Measurements from ENCODE around the gene DGKG.

The DGKG gene

DNA sequence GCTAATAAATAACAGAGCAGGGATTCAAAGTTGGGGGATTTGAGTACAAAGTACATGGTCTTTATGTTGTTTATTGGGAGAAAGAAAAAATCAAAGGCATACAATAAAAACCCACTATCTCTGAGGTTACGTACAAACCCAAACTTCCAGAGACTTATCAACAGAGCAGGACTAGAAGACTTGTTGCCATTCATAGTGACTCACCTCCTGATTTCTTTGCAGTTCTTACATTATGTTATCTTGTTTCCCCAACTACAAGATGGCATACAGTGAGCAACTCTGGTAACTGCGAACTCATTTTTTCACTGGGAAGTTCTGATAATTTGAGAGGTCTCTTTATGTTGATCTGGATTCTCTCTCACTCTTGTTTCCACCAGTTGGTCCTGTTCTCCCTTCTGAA, 172.5 kb downstream of the DGKG start:
- Histone ChIP-seq H3K4me3 (ENCODE audit: low read length) (no peak overlapping the region), H3K36me3 (ENCODE audit: insufficient read depth, low read length) (no peaks in the 10 kb centered on the region)

DNA sequence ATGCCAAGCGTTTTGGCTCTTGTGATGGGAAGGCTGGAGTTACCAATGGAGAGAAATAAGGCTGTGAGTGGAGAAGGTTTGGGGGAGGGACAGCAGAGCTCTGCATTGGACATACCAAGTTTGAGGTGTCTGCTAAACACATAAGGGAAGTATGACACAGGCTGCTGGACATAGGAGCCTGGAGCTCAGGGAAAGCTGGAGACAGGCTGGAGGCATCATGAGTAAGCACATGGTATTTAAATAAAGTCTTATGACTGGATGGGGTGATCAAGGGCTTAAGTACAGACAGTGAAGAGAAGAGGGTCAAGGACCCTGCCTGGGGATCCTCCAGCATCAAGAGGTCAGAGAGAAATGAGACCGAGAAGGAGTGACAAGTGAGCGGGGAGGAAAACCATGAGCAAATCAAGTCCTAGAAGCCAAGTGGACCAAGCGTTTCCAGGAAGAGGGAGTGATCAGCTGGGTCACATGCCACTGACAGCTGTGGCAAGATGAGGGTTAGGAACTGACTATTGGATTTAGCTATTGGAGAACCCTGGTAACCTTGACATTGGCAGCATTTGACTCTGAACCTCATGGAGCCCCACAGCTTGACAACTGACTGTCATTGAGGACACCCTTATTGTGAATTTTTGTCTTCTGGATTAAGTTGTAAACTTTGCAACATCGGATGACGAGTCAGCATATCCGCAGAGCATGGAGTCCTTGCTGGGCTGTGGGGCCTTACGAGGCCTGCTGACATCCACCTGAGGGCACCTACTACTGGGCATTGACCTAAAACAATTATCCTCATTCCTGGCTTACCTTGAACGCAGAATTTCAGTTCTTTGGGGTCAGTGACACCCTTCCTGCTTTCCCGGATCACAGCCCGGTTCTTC, 174.4 kb downstream of the DGKG start:
- H3K4me1 ChIP-seq (ENCODE audit: control insufficient read depth, insufficient read depth, low read length) = no peaks in the 10 kb centered on the region
- no peak overlapping the region for H3K9ac ChIP-seq (ENCODE audit: low read depth, low read length)
- no peaks in the 10 kb centered on the region for H3K36me3 ChIP-seq (ENCODE audit: insufficient read depth, low read length)
- H3K4me2 ChIP-seq (ENCODE audit: low read length) = no peak overlapping the region
- H3K4me3 ChIP-seq (ENCODE audit: low read length) = no peak overlapping the region
- H3K9me3 ChIP-seq (replicated peaks; ENCODE audit: low read length) = no peaks in the 10 kb centered on the region
- H3K27me3 ChIP-seq (ENCODE audit: control insufficient read depth, insufficient read depth, low read length) = peaks cover 11% of the 10 kb centered on the region

More for the DNA sequence above, 172.5 kb downstream of the DGKG start:
- Histone ChIP-seq H3K4me1 (ENCODE audit: control insufficient read depth, insufficient read depth, low read length) (no peaks in the 10 kb centered on the region), H3K9ac (ENCODE audit: low read depth, low read length) (no peak overlapping the region), H3K27me3 (ENCODE audit: control insufficient read depth, insufficient read depth, low read length) (peaks cover 29% of the 10 kb centered on the region), H3K9me3 (replicated peaks; ENCODE audit: low read length) (no peaks in the 10 kb centered on the region), H3K4me2 (ENCODE audit: low read length) (no peak overlapping the region)

DNA sequence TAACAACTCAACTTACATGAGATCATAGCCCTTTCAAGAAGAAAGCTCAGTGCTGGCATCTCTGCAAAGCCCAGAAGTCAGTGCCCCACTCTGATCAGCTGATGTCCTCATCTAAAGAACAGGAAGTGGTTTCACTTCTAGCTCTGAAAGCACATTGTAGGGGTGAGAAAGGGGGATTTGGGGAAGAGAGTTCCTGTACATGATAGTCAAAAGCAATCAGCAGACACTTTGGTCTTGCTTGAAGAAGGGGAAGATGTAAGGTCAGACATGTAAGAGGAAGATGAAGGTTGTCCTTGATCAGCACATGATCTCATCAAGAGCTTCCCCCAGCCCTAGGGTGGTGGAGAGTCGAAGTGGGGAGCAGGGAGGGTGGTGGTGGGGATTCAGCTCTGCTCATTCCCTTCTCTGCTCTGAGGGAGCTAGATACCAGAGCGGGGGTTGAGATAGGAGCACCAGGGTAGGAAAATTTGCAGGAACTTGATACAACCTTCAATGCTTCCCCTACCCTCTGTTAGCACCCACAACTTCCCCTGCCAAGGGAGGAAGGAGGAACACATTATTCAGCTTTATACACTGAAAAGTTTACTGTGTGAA, 176.7 kb downstream of the DGKG start:
- Histone ChIP-seq H3K4me1 (ENCODE audit: control insufficient read depth, insufficient read depth, low read length) (no peaks in the 10 kb centered on the region), H3K4me2 (ENCODE audit: low read length) (no peak overlapping the region), H3K36me3 (ENCODE audit: insufficient read depth, low read length) (no peaks in the 10 kb centered on the region), H3K9me3 (replicated peaks; ENCODE audit: low read length) (no peaks in the 10 kb centered on the region), H3K4me3 (ENCODE audit: low read length) (no peak overlapping the region), H3K9ac (ENCODE audit: low read depth, low read length) (no peak overlapping the region), H3K27me3 (ENCODE audit: control insufficient read depth, insufficient read depth, low read length) (no peaks in the 10 kb centered on the region)

DNA sequence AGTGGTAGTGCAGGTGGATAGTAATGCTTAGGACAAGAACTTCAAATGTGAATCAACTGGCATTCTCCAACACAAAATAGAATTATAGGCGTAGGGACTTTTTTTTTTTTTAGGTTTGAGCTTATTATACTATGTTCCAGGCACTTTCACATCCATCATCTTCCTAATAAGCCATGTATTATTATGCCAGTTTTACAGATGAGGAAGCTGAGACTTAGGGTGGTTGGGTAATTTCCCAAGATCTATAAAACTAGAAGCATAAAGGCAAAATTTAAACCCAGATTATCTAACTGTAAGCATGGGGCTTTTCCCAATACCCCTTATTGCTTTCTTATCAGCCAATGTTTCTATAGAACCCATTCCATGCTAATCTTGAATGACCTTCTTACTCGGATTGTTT, 178.0 kb downstream of the DGKG start:
- H3K4me3 ChIP-seq (ENCODE audit: low read length) = no peak overlapping the region
- H3K9me3 ChIP-seq (replicated peaks; ENCODE audit: low read length) = no peaks in the 10 kb centered on the region
- no peak overlapping the region for H3K4me2 ChIP-seq (ENCODE audit: low read length)
- no peaks in the 10 kb centered on the region for H3K36me3 ChIP-seq (ENCODE audit: insufficient read depth, low read length)
- no peaks in the 10 kb centered on the region for H3K4me1 ChIP-seq (ENCODE audit: control insufficient read depth, insufficient read depth, low read length)
- no peaks in the 10 kb centered on the region for H3K27me3 ChIP-seq (ENCODE audit: control insufficient read depth, insufficient read depth, low read length)
- H3K9ac ChIP-seq (ENCODE audit: low read depth, low read length) = no peak overlapping the region

DNA sequence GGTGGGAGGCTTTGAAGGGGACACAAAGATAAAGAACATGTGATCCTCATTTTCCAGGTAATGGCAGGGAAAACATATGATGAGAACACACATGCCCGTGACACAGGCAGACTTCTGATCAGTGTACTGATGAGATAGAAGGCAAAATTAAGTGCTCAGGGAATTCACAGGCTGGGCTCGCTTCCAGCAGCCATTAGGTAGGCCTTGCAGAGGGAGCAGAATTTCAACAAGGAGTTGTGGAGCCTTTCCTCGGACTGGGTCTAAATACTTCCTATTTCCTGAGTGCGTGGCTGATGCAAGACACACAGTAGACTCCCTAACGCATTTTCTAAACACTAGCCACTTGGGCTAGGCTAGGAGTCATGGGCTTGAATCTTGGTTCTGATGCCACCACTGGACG, 179.2 kb downstream of the DGKG start:
- no peak overlapping the region for H3K9ac ChIP-seq (ENCODE audit: low read depth, low read length)
- H3K9me3 ChIP-seq (replicated peaks; ENCODE audit: low read length) = no peaks in the 10 kb centered on the region
- no peak overlapping the region for H3K4me2 ChIP-seq (ENCODE audit: low read length)
- no peaks in the 10 kb centered on the region for H3K27me3 ChIP-seq (ENCODE audit: control insufficient read depth, insufficient read depth, low read length)
- no peaks in the 10 kb centered on the region for H3K4me1 ChIP-seq (ENCODE audit: control insufficient read depth, insufficient read depth, low read length)
- no peak overlapping the region for H3K4me3 ChIP-seq (ENCODE audit: low read length)
- H3K36me3 ChIP-seq (ENCODE audit: insufficient read depth, low read length) = no peaks in the 10 kb centered on the region

DNA sequence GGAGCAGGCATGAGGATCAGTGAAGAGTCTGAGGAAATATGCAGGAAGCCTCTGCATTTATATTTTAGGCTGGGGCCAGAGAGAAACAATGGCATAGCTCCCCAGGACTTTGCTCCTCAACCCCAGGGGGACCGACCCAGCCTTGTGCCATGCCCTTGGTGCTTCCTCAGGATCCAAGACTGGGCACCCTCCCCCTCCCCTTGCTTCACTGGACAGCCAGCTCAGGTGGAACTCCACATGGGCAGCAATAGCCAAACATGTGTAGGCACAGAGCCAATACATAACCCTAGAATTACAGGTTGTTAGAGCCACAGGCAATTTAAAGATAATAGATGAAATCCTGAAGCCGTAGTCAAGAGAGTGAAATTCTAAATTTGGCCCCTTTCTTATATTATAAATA, 180.1 kb downstream of the DGKG start:
- H3K4me3 ChIP-seq (ENCODE audit: low read length) = no peak overlapping the region
- no peak overlapping the region for H3K4me2 ChIP-seq (ENCODE audit: low read length)
- no peaks in the 10 kb centered on the region for H3K36me3 ChIP-seq (ENCODE audit: insufficient read depth, low read length)
- no peak overlapping the region for H3K9ac ChIP-seq (ENCODE audit: low read depth, low read length)
- no peaks in the 10 kb centered on the region for H3K4me1 ChIP-seq (ENCODE audit: control insufficient read depth, insufficient read depth, low read length)
- H3K27me3 ChIP-seq (ENCODE audit: control insufficient read depth, insufficient read depth, low read length) = no peaks in the 10 kb centered on the region
- no peaks in the 10 kb centered on the region for H3K9me3 ChIP-seq (replicated peaks; ENCODE audit: low read length)

DNA sequence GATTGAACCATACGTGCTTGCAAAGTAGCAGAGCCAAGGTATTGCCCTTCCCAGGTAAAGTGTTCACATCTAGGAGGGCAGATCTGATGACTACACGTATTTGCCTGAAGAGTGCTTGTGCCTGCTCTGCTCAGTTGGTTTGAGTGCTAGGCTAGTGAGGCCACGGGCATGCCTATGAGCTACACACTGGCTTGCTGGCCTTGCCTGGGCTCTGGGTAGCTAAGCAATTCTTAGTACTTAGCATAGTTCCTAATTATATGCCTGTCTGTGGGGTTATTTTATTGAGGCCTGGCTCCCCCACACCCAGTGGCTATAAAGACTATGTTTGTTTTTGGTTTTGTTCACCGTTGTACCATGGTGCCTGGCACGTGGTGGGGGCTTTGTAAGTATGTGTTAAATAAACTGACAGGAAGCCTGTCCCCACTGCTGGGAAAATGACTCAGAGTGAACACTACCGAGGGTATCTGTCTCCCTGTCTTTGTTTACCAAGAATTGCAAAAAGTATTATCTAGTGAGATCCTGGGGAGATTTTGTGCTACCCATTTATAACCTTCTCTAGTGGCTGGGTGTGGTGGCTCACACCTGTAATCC, 181.0 kb downstream of the DGKG start:
- Histone ChIP-seq H3K4me3 (ENCODE audit: low read length) (no peak overlapping the region), H3K4me2 (ENCODE audit: low read length) (no peak overlapping the region), H3K4me1 (ENCODE audit: control insufficient read depth, insufficient read depth, low read length) (no peaks in the 10 kb centered on the region), H3K9me3 (replicated peaks; ENCODE audit: low read length) (no peaks in the 10 kb centered on the region), H3K36me3 (ENCODE audit: insufficient read depth, low read length) (no peaks in the 10 kb centered on the region), H3K9ac (ENCODE audit: low read depth, low read length) (no peak overlapping the region), H3K27me3 (ENCODE audit: control insufficient read depth, insufficient read depth, low read length) (no peaks in the 10 kb centered on the region)

DNA sequence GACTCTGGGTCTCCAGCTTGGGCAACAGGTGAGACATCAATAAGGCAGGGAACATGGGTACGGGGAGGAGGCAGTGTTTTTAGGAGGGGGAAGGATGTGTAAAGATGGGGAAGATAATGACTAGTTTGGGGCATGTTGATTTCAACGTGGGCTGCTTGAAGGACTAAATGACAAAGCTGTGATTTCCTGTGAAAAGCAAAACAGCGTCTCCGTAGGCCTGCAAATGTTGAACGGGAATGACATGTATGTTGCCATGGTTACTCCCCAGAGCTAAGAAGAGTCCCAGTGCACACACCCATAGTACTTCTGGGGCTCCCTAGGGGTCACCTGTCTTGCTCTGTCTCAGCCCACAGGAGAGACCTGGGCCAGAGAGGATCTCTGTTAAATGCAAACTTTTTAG, 181.9 kb downstream of the DGKG start:
- Histone ChIP-seq H3K9ac (ENCODE audit: low read depth, low read length) (no peak overlapping the region), H3K27me3 (ENCODE audit: control insufficient read depth, insufficient read depth, low read length) (no peaks in the 10 kb centered on the region), H3K4me3 (ENCODE audit: low read length) (no peak overlapping the region), H3K4me2 (ENCODE audit: low read length) (no peak overlapping the region), H3K36me3 (ENCODE audit: insufficient read depth, low read length) (no peaks in the 10 kb centered on the region), H3K4me1 (ENCODE audit: control insufficient read depth, insufficient read depth, low read length) (no peaks in the 10 kb centered on the region), H3K9me3 (replicated peaks; ENCODE audit: low read length) (no peaks in the 10 kb centered on the region)

DNA sequence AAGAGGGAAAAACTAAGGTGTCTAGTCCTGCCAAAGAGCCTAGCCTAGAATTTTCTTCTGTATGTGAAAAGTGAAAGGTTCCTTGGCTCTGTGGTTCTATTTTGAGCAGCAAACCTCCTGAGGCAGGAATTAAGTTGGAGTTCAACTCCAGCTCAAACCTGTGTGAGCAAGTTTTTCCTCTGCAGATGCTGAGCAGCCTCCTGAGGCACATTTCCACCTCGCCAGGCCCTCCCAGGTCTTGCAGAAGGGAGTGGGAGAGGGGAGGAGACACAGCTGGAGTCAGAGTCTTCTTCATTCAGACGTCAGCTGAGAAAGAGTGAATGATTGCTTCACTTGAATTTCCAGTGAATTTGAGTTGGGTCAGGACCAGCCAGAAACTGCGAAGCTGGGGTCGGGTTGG, 183.6 kb downstream of the DGKG start:
- Histone ChIP-seq H3K9ac (ENCODE audit: low read depth, low read length) (no peak overlapping the region), H3K4me1 (ENCODE audit: control insufficient read depth, insufficient read depth, low read length) (no peaks in the 10 kb centered on the region), H3K9me3 (replicated peaks; ENCODE audit: low read length) (no peaks in the 10 kb centered on the region), H3K36me3 (ENCODE audit: insufficient read depth, low read length) (no peaks in the 10 kb centered on the region), H3K4me3 (ENCODE audit: low read length) (no peak overlapping the region), H3K4me2 (ENCODE audit: low read length) (no peak overlapping the region), H3K27me3 (ENCODE audit: control insufficient read depth, insufficient read depth, low read length) (no peaks in the 10 kb centered on the region)

DNA sequence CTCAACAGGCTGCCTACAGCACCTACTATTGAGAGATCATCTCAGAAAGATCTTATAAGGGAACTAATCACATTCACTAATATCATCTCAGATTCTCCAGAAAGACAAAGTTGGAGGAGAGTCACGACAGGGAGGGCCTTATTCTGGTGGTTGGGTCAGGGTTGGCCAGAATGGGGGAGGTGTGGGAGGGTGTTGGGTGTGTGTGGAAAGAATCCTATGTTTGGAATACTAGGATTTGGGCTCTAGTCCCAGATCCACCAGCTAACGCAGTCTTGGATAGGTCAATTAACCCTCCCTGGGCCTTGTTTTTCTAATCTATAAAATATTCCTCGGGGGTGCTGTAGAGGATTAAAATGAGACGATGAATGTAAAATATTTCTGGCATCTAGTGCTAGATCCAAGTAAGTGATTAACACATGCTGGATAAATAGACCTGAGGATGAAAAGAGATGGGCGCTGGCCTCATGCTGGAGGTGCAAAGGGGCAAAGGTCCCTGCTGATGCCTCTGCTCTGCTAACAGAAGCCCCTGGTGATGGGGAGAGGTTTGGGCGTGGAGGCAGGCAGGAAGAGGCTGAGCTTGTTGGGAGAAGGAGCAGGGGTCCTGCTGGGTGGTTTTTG, 185.6 kb downstream of the DGKG start:
- Histone ChIP-seq H3K4me1 (ENCODE audit: control insufficient read depth, insufficient read depth, low read length) (no peaks in the 10 kb centered on the region), H3K27me3 (ENCODE audit: control insufficient read depth, insufficient read depth, low read length) (no peaks in the 10 kb centered on the region), H3K4me3 (ENCODE audit: low read length) (no peak overlapping the region), H3K4me2 (ENCODE audit: low read length) (no peak overlapping the region), H3K9ac (ENCODE audit: low read depth, low read length) (no peak overlapping the region), H3K36me3 (ENCODE audit: insufficient read depth, low read length) (no peaks in the 10 kb centered on the region), H3K9me3 (replicated peaks; ENCODE audit: low read length) (no peaks in the 10 kb centered on the region)

DNA sequence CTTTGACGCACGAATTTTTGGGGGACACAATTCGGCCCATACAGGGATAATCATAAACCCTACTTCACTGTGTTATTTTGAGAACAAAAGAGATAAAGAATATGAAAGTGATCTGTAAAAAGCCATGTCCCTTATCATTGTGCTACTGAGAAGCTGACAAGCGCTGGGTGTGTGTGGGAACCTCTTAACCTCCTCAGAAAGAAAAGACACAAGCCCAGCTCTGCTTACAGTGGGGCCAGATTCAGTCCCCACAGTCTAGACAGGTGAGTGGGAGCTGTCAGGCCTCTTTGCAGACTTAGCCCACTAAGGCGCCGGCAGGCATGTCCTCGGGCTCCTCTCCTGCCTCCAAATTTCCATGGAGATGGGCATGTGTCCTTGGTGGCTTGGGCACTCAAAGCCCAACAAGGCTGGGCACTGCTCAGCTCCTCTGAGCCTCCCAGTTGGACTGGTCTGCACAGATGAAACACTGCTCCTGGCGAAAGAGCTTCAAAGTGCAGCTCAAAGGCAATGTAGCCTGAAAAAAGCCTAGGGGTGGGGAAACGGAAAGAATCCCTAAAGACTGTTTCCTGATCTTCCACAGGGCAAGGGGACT, 188.7 kb downstream of the DGKG start:
- H3K36me3 ChIP-seq (ENCODE audit: insufficient read depth, low read length) = no peaks in the 10 kb centered on the region

More for the DNA sequence above, 188.7 kb downstream of the DGKG start:
- H3K4me1 ChIP-seq (ENCODE audit: control insufficient read depth, insufficient read depth, low read length) = no peaks in the 10 kb centered on the region
- no peaks in the 10 kb centered on the region for H3K9me3 ChIP-seq (replicated peaks; ENCODE audit: low read length)
- H3K4me2 ChIP-seq (ENCODE audit: low read length) = no peak overlapping the region
- no peaks in the 10 kb centered on the region for H3K27me3 ChIP-seq (ENCODE audit: control insufficient read depth, insufficient read depth, low read length)
- H3K4me3 ChIP-seq (ENCODE audit: low read length) = no peak overlapping the region
- no peak overlapping the region for H3K9ac ChIP-seq (ENCODE audit: low read depth, low read length)
